GM12872 (cell line): Measurements from ENCODE around the gene CWC15.

ENCODE experiments used
- TF ChIP-seq, protein P1 (sequence below): IDR thresholded peaks from 3 replicates; pipeline ENCODE4 v1.5.1; 2011; ENCODE audit warnings: low read depth, mild to moderate bottlenecking, low read length, moderate library complexity; ENCODE audit not compliant: insufficient read depth

CWC15 gene

DNA sequence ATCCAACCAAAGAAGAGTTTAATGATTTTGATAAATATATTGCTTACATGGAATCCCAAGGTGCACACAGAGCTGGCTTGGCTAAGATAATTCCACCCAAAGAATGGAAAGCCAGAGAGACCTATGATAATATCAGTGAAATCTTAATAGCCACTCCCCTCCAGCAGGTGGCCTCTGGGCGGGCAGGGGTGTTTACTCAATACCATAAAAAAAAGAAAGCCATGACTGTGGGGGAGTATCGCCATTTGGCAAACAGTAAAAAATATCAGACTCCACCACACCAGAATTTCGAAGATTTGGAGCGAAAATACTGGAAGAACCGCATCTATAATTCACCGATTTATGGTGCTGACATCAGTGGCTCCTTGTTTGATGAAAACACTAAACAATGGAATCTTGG, 24.1 kb upstream of the CWC15 start:
- TF ChIP-seq, protein P1, sequence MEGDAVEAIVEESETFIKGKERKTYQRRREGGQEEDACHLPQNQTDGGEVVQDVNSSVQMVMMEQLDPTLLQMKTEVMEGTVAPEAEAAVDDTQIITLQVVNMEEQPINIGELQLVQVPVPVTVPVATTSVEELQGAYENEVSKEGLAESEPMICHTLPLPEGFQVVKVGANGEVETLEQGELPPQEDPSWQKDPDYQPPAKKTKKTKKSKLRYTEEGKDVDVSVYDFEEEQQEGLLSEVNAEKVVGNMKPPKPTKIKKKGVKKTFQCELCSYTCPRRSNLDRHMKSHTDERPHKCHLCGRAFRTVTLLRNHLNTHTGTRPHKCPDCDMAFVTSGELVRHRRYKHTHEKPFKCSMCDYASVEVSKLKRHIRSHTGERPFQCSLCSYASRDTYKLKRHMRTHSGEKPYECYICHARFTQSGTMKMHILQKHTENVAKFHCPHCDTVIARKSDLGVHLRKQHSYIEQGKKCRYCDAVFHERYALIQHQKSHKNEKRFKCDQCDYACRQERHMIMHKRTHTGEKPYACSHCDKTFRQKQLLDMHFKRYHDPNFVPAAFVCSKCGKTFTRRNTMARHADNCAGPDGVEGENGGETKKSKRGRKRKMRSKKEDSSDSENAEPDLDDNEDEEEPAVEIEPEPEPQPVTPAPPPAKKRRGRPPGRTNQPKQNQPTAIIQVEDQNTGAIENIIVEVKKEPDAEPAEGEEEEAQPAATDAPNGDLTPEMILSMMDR, result 0 out of 3 replicates have a peak, but pooled peaks have one; percentile 23

DNA sequence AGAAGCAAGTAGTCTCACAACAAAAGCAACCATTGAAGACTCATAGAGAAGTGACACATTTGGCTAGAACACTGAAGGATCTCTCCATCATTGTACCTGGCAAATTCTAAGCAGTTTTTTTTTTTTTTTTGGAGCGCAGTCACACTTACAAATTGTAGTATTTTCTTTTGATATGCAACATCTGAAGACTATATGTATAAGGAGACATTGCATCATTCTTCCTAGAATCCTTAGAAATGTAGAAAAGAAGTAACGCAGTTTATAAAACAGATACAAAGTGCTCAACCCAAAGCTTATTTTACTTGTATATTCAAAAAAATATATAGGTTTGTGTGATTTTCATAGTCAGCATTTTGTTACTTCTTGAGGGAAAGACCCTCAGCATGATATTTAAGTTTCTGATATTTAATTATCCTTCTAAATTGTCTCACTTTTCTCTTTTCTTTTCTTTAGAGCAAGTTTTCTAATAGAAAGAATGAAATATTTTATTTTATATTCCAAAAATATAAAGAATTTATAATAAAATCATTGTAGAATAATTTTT, 20.1 kb upstream of the CWC15 start:
- TF ChIP-seq, protein P1, result no peak

DNA sequence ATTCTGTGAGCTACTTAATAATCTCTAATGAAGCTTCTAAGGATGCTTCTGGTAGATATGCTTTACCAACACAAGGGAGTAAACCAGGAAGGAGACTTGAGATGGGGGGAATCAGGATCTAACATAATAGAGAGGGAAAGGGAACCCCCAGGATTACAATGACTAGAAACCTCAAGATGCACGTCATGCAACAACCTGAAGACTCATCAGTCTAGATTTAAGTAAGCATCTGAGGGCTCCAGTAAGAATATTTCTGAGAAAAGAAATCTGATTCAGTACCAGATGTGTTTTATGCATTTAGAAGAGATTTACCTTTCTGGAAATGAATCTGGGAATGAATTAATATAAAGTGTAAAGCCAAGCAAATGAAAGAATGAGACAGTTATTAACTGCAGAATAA, 15.4 kb upstream of the CWC15 start:
- TF ChIP-seq, protein P1, result no peak

DNA sequence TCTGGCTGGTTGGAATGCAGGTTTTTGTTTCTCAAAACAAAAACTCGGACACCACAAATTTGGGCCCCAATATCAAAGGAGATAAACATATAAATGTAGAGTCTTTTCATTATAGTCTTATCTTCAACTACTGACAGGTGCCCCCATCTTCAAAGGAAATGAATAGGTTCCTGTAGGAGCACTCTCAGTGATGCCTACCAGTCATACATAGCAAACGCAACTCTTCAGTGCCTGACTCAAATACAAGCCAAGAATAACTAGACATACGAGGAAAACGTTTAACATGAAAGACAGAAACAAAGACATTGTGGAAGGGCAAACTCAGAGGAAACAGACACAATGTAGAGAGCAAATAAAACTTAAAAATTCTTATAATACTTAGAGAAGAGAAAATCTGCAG, 14.0 kb upstream of the CWC15 start:
- TF ChIP-seq, protein P1, result no peak

DNA sequence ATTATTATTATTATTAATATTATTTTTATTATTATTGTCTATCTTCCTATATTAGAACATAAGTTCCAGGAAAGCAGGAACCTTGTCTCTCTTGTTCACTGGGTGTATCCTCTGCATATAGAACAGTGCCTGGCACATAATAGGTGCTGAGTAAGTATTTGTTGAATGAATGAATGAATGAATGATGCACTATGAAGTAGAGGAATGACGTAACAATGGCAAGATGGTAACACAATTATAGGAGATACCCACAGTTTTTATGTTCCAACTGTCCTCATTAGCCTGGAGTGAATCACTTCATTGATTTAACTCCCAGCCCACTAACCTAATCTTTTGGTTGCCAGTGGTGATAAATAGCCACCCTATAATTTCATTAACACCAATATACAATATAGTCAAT, 2.2 kb upstream of the CWC15 start:
- TF ChIP-seq, protein P1, result no peak

DNA sequence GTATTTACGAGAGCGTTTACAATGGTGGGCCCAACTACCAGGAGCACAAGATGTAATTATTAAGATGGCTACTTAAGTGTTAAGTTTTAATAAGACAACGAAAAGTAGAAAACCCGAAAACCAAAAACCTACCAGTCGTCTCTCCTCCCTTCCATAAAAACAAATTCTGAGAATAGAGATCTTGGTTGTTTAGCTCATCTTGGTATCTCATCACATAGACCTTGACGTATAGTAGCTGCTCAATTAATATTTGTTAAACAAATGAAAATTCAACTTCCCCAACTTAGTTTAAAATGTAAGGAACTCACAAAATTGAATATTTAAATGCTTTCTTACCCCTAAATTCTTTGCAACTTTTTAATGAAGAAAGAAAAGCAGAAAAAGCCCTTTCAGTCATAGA, 822 bp upstream of the CWC15 start:
- TF ChIP-seq, protein P1, result no peak

DNA sequence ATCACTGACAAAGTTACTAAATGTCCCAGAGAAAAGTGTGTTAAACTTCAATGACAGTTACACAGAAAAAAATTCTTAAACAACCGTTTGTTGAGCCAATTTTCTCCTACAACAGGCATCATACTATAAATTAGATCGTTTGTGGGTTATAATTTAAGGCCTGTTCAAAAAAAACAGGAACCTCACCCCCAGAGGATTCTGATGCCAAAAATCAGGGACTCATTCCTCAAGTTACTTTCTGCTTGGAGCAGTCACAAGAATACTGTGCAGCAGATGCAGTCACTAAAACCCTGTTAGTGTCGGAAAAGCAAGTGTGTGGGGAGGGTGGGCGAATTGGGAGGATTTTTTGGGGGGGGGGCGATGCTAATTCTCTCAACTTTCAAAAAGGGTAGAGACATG, 657 bp downstream of the CWC15 start:
- TF ChIP-seq, protein P1, result no peak
